H1 (cell line): Measurements from ENCODE around the gene AP2B1. TPM values are rescaled to one million over a fixed set of nuclear protein-coding genes. Genes with fewer than 3 reads are reported as not detected.

Experiments
- CTCF ChIA-PET: fragments of 300-600 bp; sonication (Branson Sonifier 250); formaldehyde crosslinking; loops from one replicate; lab custom pipeline; 2021; ENCODE audit not compliant: partially characterized antibody; lab: Charles Lee
- POLR2A ChIA-PET: fragments of 300-600 bp; sonication (Branson Sonifier 250); formaldehyde crosslinking; loops from one replicate; lab custom pipeline; 2021; ENCODE audit warnings: inconsistent platforms; ENCODE audit not compliant: partially characterized antibody; lab: Charles Lee
- DNase-seq, 2 experiments: peaks; one replicate each; pipeline versions ENCODE4 v3.0.0 to v3.0.0-alpha.2; 2010 to 2022; ENCODE audit warnings: low spot score in 2 of 2, low read depth in 1 of 2, mixed read lengths in 1 of 2
- FAIRE-seq: peaks from 2 replicates; lab custom pipeline; 2011; peaks lifted over from hg19 to GRCh38; lab: Jason Lieb, UNC
- H2AFZ ChIP-seq: 2 replicates; pipeline ENCODE4 v1.8.1; 2012; ENCODE audit warnings: low read length, inconsistent platforms
- H2AK5ac ChIP-seq: 2 replicates; pipeline ENCODE4 v1.6.1; 2013; ENCODE audit warnings: low read depth, low read length
- H2BK120ac ChIP-seq: replicated peaks from 2 replicates; pipeline ENCODE3; 2013; ENCODE audit warnings: low read depth, low read length, inconsistent platforms
- H2BK12ac ChIP-seq: 2 replicates; pipeline ENCODE4 v1.6.1; 2013; ENCODE audit warnings: low read depth, low read length
- H2BK15ac ChIP-seq: 2 replicates; pipeline ENCODE4 v1.6.1; 2013; ENCODE audit warnings: low read length
- H2BK20ac ChIP-seq: 2 replicates; pipeline ENCODE4 v1.6.1; 2013; ENCODE audit warnings: low read length
- H2BK5ac ChIP-seq: 2 replicates; pipeline ENCODE4 v1.6.1; 2013; ENCODE audit warnings: low read depth, low read length
- H3K14ac ChIP-seq: 2 replicates; pipeline ENCODE4 v1.6.1; 2013; ENCODE audit warnings: inconsistent platforms; ENCODE audit not compliant: insufficient read length
- H3K18ac ChIP-seq: 2 replicates; pipeline ENCODE4 v1.6.1; 2013; ENCODE audit warnings: low read length; ENCODE audit errors: extremely low read depth
- H3K23ac ChIP-seq: 2 replicates; pipeline ENCODE4 v1.6.1; 2013; ENCODE audit warnings: inconsistent platforms; ENCODE audit not compliant: insufficient read length
- H3K23me2 ChIP-seq: 2 replicates; pipeline ENCODE4 v1.6.1; 2013; ENCODE audit warnings: low read depth, low read length
- H3K27ac ChIP-seq: 2 replicates; pipeline ENCODE4 v1.6.1; 2011; ENCODE audit warnings: low read depth, low read length, inconsistent platforms
- H3K27me3 ChIP-seq, 4 experiments: replicated peaks in 1 of 4; 1 replicate in 1 of 4; 2 replicates in 3 of 4; pipeline versions ENCODE4 v1.6.1 to v1.8.1; 2011 to 2013; ENCODE audit warnings: low read length in 3 of 4, mild to moderate bottlenecking in 3 of 4, inconsistent platforms in 2 of 4, mixed read lengths in 2 of 4, moderate library complexity in 1 of 4; ENCODE audit not compliant: control insufficient read depth in 3 of 4, insufficient read depth in 3 of 4; ENCODE audit errors: extremely low read depth in 1 of 4
- H3K36me3 ChIP-seq, 4 experiments: 2 replicates each; pipeline versions ENCODE4 v1.6.1 to v1.8.1; 2011 to 2013; ENCODE audit warnings: mild to moderate bottlenecking in 4 of 4, low read length in 3 of 4, moderate library complexity in 2 of 4, control low read depth in 1 of 4, inconsistent platforms in 1 of 4; ENCODE audit not compliant: insufficient read depth in 4 of 4, control insufficient read depth in 2 of 4
- H3K4ac ChIP-seq: replicated peaks from 2 replicates; pipeline ENCODE3; 2013; ENCODE audit warnings: low read length, low read depth, mixed read lengths, inconsistent platforms; ENCODE audit not compliant: insufficient read length
- H3K4me1 ChIP-seq, 4 experiments: replicated peaks in 1 of 4; 1 replicate in 1 of 4; 2 replicates in 3 of 4; pipeline versions ENCODE4 v1.6.1 to v1.8.1; 2011 to 2013; ENCODE audit warnings: low read length in 3 of 4, inconsistent platforms in 2 of 4, mixed read lengths in 1 of 4; ENCODE audit not compliant: insufficient read depth in 4 of 4, control insufficient read depth in 3 of 4
- H3K4me2 ChIP-seq, 2 experiments: 2 replicates each; pipeline versions ENCODE4 v1.6.1 to v1.8.1; 2011 to 2013; ENCODE audit warnings: low read depth in 2 of 2, low read length in 2 of 2, control low read depth in 1 of 2, inconsistent platforms in 1 of 2, mild to moderate bottlenecking in 1 of 2; ENCODE audit not compliant: insufficient read depth in 1 of 2
- H3K4me3 ChIP-seq, 4 experiments: fragments of 200-600, 300-600 bp in 1 of 4; sonication (generic), shearing (Covaris generic), sonication (Bioruptor Twin) in 1 of 4; 2 replicates each; pipeline versions ENCODE4 v1.5.1 to v1.8.1; 2011 to 2016; ENCODE audit warnings: low read length in 4 of 4, low read depth in 3 of 4, control low read depth in 2 of 4, inconsistent platforms in 2 of 4, mild to moderate bottlenecking in 2 of 4, mixed read lengths in 1 of 4, moderate library complexity in 1 of 4; ENCODE audit not compliant: insufficient read depth in 2 of 4; ENCODE audit errors: extremely low read depth in 1 of 4
- H3K56ac ChIP-seq: replicated peaks from 2 replicates; pipeline ENCODE3; 2013; ENCODE audit warnings: low read depth, mild to moderate bottlenecking, mixed read lengths, low read length, inconsistent platforms; ENCODE audit not compliant: insufficient read length
- H3K79me1 ChIP-seq: 2 replicates; pipeline ENCODE4 v1.6.1; 2013; ENCODE audit warnings: low read depth, low read length, control low read depth
- H3K79me2 ChIP-seq, 2 experiments: 2 replicates each; pipeline versions ENCODE4 v1.6.1 to v1.8.1; 2012 to 2013; ENCODE audit warnings: low read length in 2 of 2, mild to moderate bottlenecking in 2 of 2, inconsistent platforms in 1 of 2; ENCODE audit not compliant: insufficient read depth in 2 of 2, control insufficient read depth in 1 of 2
- H3K9ac ChIP-seq, 4 experiments: replicated peaks in 1 of 4; 1 replicate in 1 of 4; 2 replicates in 3 of 4; pipeline versions ENCODE4 v1.6.1 to v1.8.1; 2011 to 2013; ENCODE audit warnings: low read depth in 3 of 4, low read length in 3 of 4, control low read depth in 2 of 4, mild to moderate bottlenecking in 2 of 4, moderate library complexity in 2 of 4, inconsistent platforms in 1 of 4; ENCODE audit errors: extremely low read depth in 1 of 4
- H3K9me3 ChIP-seq, 2 experiments: 2 replicates each; pipeline versions ENCODE4 v1.6.1 to v1.8.1; 2012 to 2013; ENCODE audit warnings: mild to moderate bottlenecking in 2 of 2, moderate library complexity in 2 of 2, control low read depth in 1 of 2, inconsistent platforms in 1 of 2, low read depth in 1 of 2, low read length in 1 of 2, mixed read lengths in 1 of 2; ENCODE audit not compliant: insufficient read depth in 2 of 2
- H4K20me1 ChIP-seq, 2 experiments: replicated peaks in 1 of 2; 2 replicates each; pipeline versions ENCODE3 to v1.8.1; 2011 to 2013; ENCODE audit warnings: inconsistent platforms in 2 of 2, low read length in 2 of 2, mild to moderate bottlenecking in 1 of 2; ENCODE audit not compliant: insufficient read depth in 2 of 2, control insufficient read depth in 1 of 2
- H4K5ac ChIP-seq: 2 replicates; pipeline ENCODE4 v1.6.1; 2013; ENCODE audit warnings: low read length, low read depth, mixed read lengths, inconsistent platforms; ENCODE audit not compliant: insufficient read length
- H4K8ac ChIP-seq: 2 replicates; pipeline ENCODE4 v1.8.0; 2013; ENCODE audit warnings: mild to moderate bottlenecking, moderate library complexity, low read length, inconsistent platforms; ENCODE audit not compliant: insufficient read depth; ENCODE audit errors: extremely low read depth
- H4K91ac ChIP-seq: replicated peaks from 2 replicates; pipeline ENCODE3; 2013; ENCODE audit warnings: low read length, mixed read lengths, inconsistent platforms; ENCODE audit not compliant: insufficient read length
- EZH2 ChIP-seq: fragments of 200-600 bp; sonication (generic); IDR thresholded peaks from 2 replicates; pipeline ENCODE4 v1.7.1; 2012; ENCODE audit warnings: low read depth, mild to moderate bottlenecking, moderate library complexity, low read length, inconsistent platforms; ENCODE audit not compliant: severe bottlenecking
- JUN ChIP-seq: IDR thresholded peaks from 2 replicates; pipeline ENCODE4 v1.6.1; 2011; ENCODE audit warnings: low read depth, mild to moderate bottlenecking, improper control_type of control experiment, low read length
- WGBS, 2 experiments: shearing (Covaris generic) in 1 of 2; methylation state at CpG; one replicate each; pipeline versions ENCODE4 v1.1.6 to v1.1.7; 2013 to 2015; ENCODE audit warnings: low lambda C conversion rate in 2 of 2, mixed read lengths in 2 of 2, inconsistent platforms in 1 of 2, low coverage in 1 of 2, missing lambda C conversion rate in 1 of 2; ENCODE audit not compliant: insufficient replicate concordance in 2 of 2, insufficient coverage in 1 of 2, insufficient read length in 1 of 2; ENCODE audit errors: extremely low coverage in 1 of 2, missing lambda C conversion rate in 1 of 2; 5-methylcytosine and 5-hydroxymethylcytosine counted together
- polyA plus RNA-seq, 7 experiments: library from polyadenylated mRNA; depleted of rRNA in 3 of 7; stranded (reverse) in 5 of 7; unstranded in 2 of 7; fragments of >200 nt in 5 of 7; fragments of 200-250 nt in 2 of 7; gene quantifications; 1 replicate in 5 of 7; 2 replicates in 1 of 7; 4 replicates in 1 of 7; pipeline versions ENCODE4 v1.2.1 to v1.2.3, GENCODE V29; 2011 to 2013; ENCODE audit warnings: missing spikeins in 2 of 7, mixed read lengths in 2 of 7
- total RNA-seq: library from RNA; stranded (reverse); fragmentation: NEBNext Ultra II Directional; extraction: Animal tissue kit (Norgen Biotek cat#: 25700); gene quantifications from 2 replicates; pipeline ENCODE4 v1.2.1, GENCODE V29; 2021

The AP2B1 gene
- total and polyA plus RNA-seq, 2 of the 8 experiments (the other 6 are each of a cell fraction or from before 2014, with no cell fraction given): 95.5 to 199 TPM

- FAIRE-seq: no peak
- no peak overlapping the region for H2BK15ac ChIP-seq
These were observed 118.6 kb downstream of the AP2B1 start for GRCh38 chr17:35705705-35706104.

More at GRCh38 chr17:35705705-35706104, 118.6 kb downstream of the AP2B1 start:
- Histone ChIP-seq H3K79me2 (no peaks in the 10 kb centered on the region), H3K79me1 (no peaks in the 10 kb centered on the region; the same call in 1 of the 2 replicates), H2AK5ac (no peak overlapping the region), H2AFZ (no peak overlapping the region), H2BK20ac (no peak overlapping the region), H3K4ac (no peak overlapping the region), H3K9ac (no peak overlapping the region), H2BK120ac (no peak overlapping the region), H3K4me3 (no peak overlapping the region), H3K56ac (no peak overlapping the region), H2BK12ac (no peak overlapping the region), H3K14ac (no peak overlapping the region), H3K27me3 (no peaks in the 10 kb centered on the region), H3K4me1 (no peaks in the 10 kb centered on the region), H4K5ac (no peak overlapping the region), H3K23ac (no peak overlapping the region), H4K8ac (no peak overlapping the region), H3K4me2 (no peak overlapping the region), H2BK5ac (no peak overlapping the region), H3K27ac (no peak overlapping the region), H3K36me3 (peaks cover 0 to 16% (median 8%) of the 10 kb centered on the region in 4 experiments; a peak in 3 of 8 replicates), H3K23me2 (no peaks in the 10 kb centered on the region), H4K20me1 (peaks cover 0 to 2% of the 10 kb centered on the region in 2 experiments), H3K9me3 (no peaks in the 10 kb centered on the region), H4K91ac (no peak overlapping the region), H3K18ac (no peak overlapping the region)
- ChIA-PET POLR2A (interaction anchor here (1.3 kb wide), 2 partner anchors 10 to 20 kb away, joined by 3 to 4 read pairs; no protein-coding TSS in a partner anchor), CTCF (interaction anchor here (0.9 to 1.2 kb wide), 2 partner anchors 42 to 93 kb away, joined by 4 read pairs; no protein-coding TSS in a partner anchor)
- TF ChIP-seq JUN: no peak
- no peak for TF ChIP-seq EZH2
- 93% methylated on average over 5 of the region's 5 CpGs; no CpG with 5 or more reads in 1 of the 2 experiments for WGBS, 2 experiments
- DNase-seq: no peak
